Panc1 (cell line): ENCODE data around the gene NUDT9. TPM values are rescaled to one million over a fixed set of nuclear protein-coding genes. Genes with fewer than 3 reads are reported as not detected.
"Not testable (repeated sequence)": the region's sequence is repeated elsewhere in the genome, so short reads cannot be mapped to it uniquely, and the experiment has no call there.

ENCODE experiments used
- ATAC-seq: fragments of 200-7000 bp; cut with Tn5 transposase; 2 replicates; pipeline ENCODE4 v1.9.1; 2020; ENCODE audit warnings: mild to moderate bottlenecking, moderate library complexity
- BruUV-seq: library from RNA; stranded (reverse); fragments of 400-500 nt; replicated peaks from 2 replicates; lab custom pipeline; 2021; lab: Mats Ljungman, UMichigan
- CTCF ChIA-PET: fragments of 300-600 bp; sonication (Branson Sonifier 250); formaldehyde crosslinking; loops from one replicate; lab custom pipeline; 2022; ENCODE audit warnings: antibody characterized with exemption; lab: Charles Lee
- POLR2A ChIA-PET: fragments of 300-600 bp; sonication (Branson Sonifier 250); formaldehyde crosslinking; loops from one replicate; lab custom pipeline; 2022; ENCODE audit warnings: antibody characterized with exemption; lab: Charles Lee
- DNase-seq: peaks from one replicate; pipeline ENCODE4 v3.0.0-alpha.2; 2010; ENCODE audit warnings: low read depth, low spot score
- H3K27ac ChIP-seq: 2 replicates; pipeline ENCODE4 v1.5.1; 2011; ENCODE audit warnings: mild to moderate bottlenecking, low read length, inconsistent platforms
- H3K27me3 ChIP-seq: fragments of 200-500 bp; sonication (Bioruptor generic); 2 replicates; pipeline ENCODE4 v1.6.0; 2014; ENCODE audit warnings: low read length, inconsistent platforms; ENCODE audit not compliant: control insufficient read depth, insufficient read depth
- H3K36me3 ChIP-seq: fragments of 200-500 bp; sonication (Bioruptor generic); 2 replicates; pipeline ENCODE4 v1.5.1; 2014; ENCODE audit warnings: inconsistent platforms, mild to moderate bottlenecking, low read length, moderate library complexity; ENCODE audit not compliant: control insufficient read depth, insufficient read depth
- H3K4me1 ChIP-seq: 2 replicates; pipeline ENCODE4 v1.5.1; 2011; ENCODE audit warnings: inconsistent platforms, mild to moderate bottlenecking, low read length, moderate library complexity; ENCODE audit not compliant: control insufficient read depth, insufficient read depth
- H3K4me3 ChIP-seq, 2 experiments: 2 replicates each; pipeline ENCODE4 v1.5.1; 2011 to 2012; ENCODE audit warnings: low read depth in 2 of 2, low read length in 2 of 2, mild to moderate bottlenecking in 2 of 2, inconsistent platforms in 1 of 2, moderate library complexity in 1 of 2
- H3K9me3 ChIP-seq: fragments of 200-500 bp; sonication (Bioruptor generic); 2 replicates; pipeline ENCODE4 v1.5.1; 2014; ENCODE audit warnings: low read depth, mild to moderate bottlenecking, inconsistent platforms, low read length, moderate library complexity; ENCODE audit not compliant: control insufficient read depth, insufficient read depth
- POLR2AphosphoS5 ChIP-seq: IDR thresholded peaks from 2 replicates; pipeline ENCODE4 v1.6.1; 2012; ENCODE audit warnings: mild to moderate bottlenecking, low read depth, low read length, moderate library complexity
- SIN3A ChIP-seq: IDR thresholded peaks from 2 replicates; pipeline ENCODE4 v1.6.1; 2012; ENCODE audit warnings: low read depth, mild to moderate bottlenecking, low read length, moderate library complexity, borderline replicate concordance; ENCODE audit not compliant: insufficient read depth
- TCF7L2 ChIP-seq: IDR thresholded peaks from 2 replicates; pipeline ENCODE4 v1.6.1; 2011; ENCODE audit warnings: mild to moderate bottlenecking, low read depth, low read length, inconsistent platforms
- in situ Hi-C: cut with HindIII; loops from 2 replicates; pipeline ENCODE4 v1.10.0; 2016; ENCODE audit warnings: low sequenced_read_pairs, low pct_unique_long_range_greater_than_20kb
- intact Hi-C: fragments of 100-400 bp; cut with micrococcal nuclease; formaldehyde crosslinking; loops from one replicate; pipeline ENCODE4 v1.10.0; 2022; ENCODE audit not compliant: unreplicated experiment
- total RNA-seq: library from RNA; stranded (reverse); gene quantifications from one replicate; pipeline ENCODE4 v1.2.1, GENCODE V29; 2021; ENCODE audit not compliant: unreplicated experiment
- TF ChIP-seq, protein P1 (sequence below), 2 experiments: IDR thresholded peaks; 2 replicates each; pipeline ENCODE4 v1.6.1; 2011 to 2012; ENCODE audit warnings: low read depth in 2 of 2, control low read depth in 1 of 2, low read length in 1 of 2, mild to moderate bottlenecking in 1 of 2, moderate library complexity in 1 of 2; ENCODE audit not compliant: insufficient read depth in 1 of 2

Gene NUDT9
- total RNA-seq, 1 experiment from 2014 or later, result 21.7 TPM

DNA sequence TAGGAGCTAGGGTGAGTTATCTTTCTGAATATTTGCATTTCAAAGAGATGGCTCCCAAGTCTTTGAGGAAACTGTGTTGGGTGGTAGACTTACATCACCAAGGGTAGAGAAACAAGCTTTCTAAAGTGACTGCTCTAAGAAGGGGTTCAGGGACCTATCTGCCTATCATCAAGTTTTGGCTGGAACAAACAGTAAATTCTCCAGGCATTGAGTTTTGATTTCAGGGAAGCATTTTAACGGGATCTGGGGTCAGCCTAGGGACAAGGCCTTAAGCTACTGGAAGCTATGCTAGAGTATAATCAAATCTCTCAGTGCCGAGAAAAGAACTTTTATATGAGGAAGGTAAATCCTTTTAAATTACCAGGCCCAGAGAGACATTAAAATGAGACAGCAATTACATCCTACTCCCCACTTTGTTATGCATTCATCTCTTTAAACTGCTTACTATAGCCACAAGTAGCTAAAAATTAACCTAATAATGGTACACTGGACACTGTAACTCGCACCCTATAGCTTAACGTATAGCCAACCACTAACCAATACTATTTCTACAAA is 2.0 kb upstream of the NUDT9 start:
- no peaks in the 10 kb centered on the region; the same call in 1 of the 2 replicates for H3K36me3 ChIP-seq
- no peak overlapping the region for H3K4me3 ChIP-seq
- no TSS peak for BruUV-seq
- no peaks in the 10 kb centered on the region for H3K27me3 ChIP-seq
- POLR2A ChIA-PET, result no interaction called here
- DNase-seq, result no peak
- H3K9me3 ChIP-seq, result no peaks in the 10 kb centered on the region
- intact Hi-C loops, result loop anchor here (5.0 kb wide), 1 partner anchor 33 kb away; no protein-coding TSS in a partner anchor
- CTCF ChIA-PET, result no interaction called here
- no peak for ATAC-seq
- H3K4me1 ChIP-seq, result peaks cover 17% of the 10 kb centered on the region; the same call in 1 of the 2 replicates
- peak overlapping the region; percentile 54 for H3K27ac ChIP-seq
- TF ChIP-seq TCF7L2, result 0 out of 2 replicates have a peak, but pooled peaks have one; percentile 15
- TF ChIP-seq SIN3A, result no peak
- in situ Hi-C loops, result no loop called here

GRCh38 chr4:87423317-87424098 is 1.1 kb downstream of the NUDT9 start:
- intact Hi-C loops, result loop anchor here (5.0 kb wide), 1 partner anchor 36 kb away; no protein-coding TSS in a partner anchor
- POLR2A ChIA-PET, result no interaction called here
- Histone ChIP-seq H3K27ac (peak overlapping the region; percentile 86), H3K4me1 (peaks cover 21% of the 10 kb centered on the region), H3K27me3 (no peaks in the 10 kb centered on the region), H3K9me3 (no peaks in the 10 kb centered on the region), H3K36me3 (no peaks in the 10 kb centered on the region; the same call in 1 of the 2 replicates), H3K4me3 (peak overlapping the region; percentile 58 to 82)
- ATAC-seq (no peak), DNase-seq (no peak)
- no peak for TF ChIP-seq POLR2AphosphoS5
- in situ Hi-C loops, result no loop called here
- CTCF ChIA-PET, result no interaction called here
- BruUV-seq, result no TSS peak

DNA sequence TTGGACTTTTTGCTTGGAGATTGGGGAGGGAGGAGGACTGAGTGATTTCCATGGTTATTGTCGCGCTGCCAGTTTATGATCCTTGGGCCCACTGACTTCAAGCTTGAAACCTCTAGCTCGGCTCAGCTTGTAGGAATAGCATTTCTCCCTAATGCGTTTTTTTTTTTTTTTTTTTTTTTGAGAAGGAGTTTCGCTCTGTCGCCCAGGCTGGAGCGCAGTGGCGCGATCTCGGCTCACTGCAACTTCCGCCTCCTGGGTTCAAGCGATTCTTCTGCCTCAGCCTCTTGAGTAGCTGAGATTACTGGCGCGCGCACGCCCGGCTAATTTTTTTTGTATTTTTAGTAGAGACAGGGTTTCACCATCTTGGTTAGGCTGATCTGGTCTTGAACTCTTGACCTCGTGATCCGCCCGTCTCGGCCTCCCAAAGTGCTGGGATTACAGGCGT is 1.7 kb downstream of the NUDT9 start:
- peak overlapping the region; percentile 58 to 82 for H3K4me3 ChIP-seq
- intact Hi-C loops, result loop anchor here (5.0 kb wide), 1 partner anchor 37 kb away; no protein-coding TSS in a partner anchor
- H3K36me3 ChIP-seq, H3K9me3 ChIP-seq, DNase-seq, ATAC-seq, H3K27me3 ChIP-seq, POLR2A ChIA-PET, BruUV-seq, CTCF ChIA-PET, in situ Hi-C loops: not testable (repeated sequence)
- peaks cover 21% of the 10 kb centered on the region for H3K4me1 ChIP-seq
- peak overlapping the region; percentile 86 for H3K27ac ChIP-seq

DNA sequence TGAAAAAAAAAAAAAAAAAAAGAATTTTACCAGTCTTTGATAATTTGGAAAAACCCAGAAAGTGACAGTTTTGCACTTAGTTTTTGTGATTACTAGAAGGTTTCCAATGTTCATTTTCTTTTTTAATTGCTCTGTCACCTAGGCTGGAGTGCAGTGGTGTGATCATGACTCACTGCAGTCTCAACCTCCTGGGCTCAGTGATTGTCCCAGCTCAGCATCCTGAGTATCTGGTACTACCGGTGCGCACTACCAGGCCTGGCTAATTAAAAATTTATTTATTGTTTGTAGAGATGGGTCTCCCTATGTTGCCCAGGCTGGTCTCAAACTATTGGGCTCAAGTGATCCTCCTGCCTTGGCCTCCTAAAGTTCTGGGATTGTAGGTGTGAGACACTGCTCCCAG is 3.3 kb downstream of the NUDT9 start:
- TF ChIP-seq, protein P1, sequence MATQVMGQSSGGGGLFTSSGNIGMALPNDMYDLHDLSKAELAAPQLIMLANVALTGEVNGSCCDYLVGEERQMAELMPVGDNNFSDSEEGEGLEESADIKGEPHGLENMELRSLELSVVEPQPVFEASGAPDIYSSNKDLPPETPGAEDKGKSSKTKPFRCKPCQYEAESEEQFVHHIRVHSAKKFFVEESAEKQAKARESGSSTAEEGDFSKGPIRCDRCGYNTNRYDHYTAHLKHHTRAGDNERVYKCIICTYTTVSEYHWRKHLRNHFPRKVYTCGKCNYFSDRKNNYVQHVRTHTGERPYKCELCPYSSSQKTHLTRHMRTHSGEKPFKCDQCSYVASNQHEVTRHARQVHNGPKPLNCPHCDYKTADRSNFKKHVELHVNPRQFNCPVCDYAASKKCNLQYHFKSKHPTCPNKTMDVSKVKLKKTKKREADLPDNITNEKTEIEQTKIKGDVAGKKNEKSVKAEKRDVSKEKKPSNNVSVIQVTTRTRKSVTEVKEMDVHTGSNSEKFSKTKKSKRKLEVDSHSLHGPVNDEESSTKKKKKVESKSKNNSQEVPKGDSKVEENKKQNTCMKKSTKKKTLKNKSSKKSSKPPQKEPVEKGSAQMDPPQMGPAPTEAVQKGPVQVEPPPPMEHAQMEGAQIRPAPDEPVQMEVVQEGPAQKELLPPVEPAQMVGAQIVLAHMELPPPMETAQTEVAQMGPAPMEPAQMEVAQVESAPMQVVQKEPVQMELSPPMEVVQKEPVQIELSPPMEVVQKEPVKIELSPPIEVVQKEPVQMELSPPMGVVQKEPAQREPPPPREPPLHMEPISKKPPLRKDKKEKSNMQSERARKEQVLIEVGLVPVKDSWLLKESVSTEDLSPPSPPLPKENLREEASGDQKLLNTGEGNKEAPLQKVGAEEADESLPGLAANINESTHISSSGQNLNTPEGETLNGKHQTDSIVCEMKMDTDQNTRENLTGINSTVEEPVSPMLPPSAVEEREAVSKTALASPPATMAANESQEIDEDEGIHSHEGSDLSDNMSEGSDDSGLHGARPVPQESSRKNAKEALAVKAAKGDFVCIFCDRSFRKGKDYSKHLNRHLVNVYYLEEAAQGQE (IDR thresholded peaks at IDR 0.05; ENCODE audit: insufficient read depth in 1 of 2, low read depth in 2 of 2, low read length in 1 of 2), result no peak
- TF ChIP-seq SIN3A, result no peak
- Histone ChIP-seq H3K4me1 (peaks cover 14% of the 10 kb centered on the region), H3K27me3 (no peaks in the 10 kb centered on the region), H3K4me3 (no peak overlapping the region), H3K36me3 (no peaks in the 10 kb centered on the region; the same call in 1 of the 2 replicates), H3K27ac (no peak overlapping the region), H3K9me3 (no peaks in the 10 kb centered on the region)
- ATAC-seq (no peak), DNase-seq (no peak)
- ChIA-PET POLR2A (interaction anchor here (0.6 kb wide), 1 partner anchor 77 kb away, joined by 3 read pairs; no protein-coding TSS in a partner anchor), CTCF (interaction anchor here (0.7 kb wide), 1 partner anchor 35 kb away, joined by 6 read pairs; the partner anchor contains the start of gene HSD17B11)
- in situ Hi-C loops (no loop called here), intact Hi-C loops (no loop called here)
- no TSS peak for BruUV-seq
